Measurements from ENCODE around the gene USP3.

GRCh38 chr15:63610209-63610841 is 105.9 kb downstream of the USP3 start:
- no peak for TF ChIP-seq EZH2 (IDR thresholded peaks at IDR 0.05; ENCODE audit: insufficient read depth, poor library complexity, severe bottlenecking)
- TF ChIP-seq EZH2phosphoT487 (IDR thresholded peaks at IDR 0.05; ENCODE audit: insufficient read depth, low read depth), result no peak

All from GM23248 (cell line).